Colonic mucosa (tissue), 4 donors: ENCODE data around the gene CXCL11. TPM values are rescaled to one million over a fixed set of nuclear protein-coding genes. Genes with fewer than 3 reads are reported as not detected.

Source experiments
- DNase-seq: peaks from one replicate; pipeline ENCODE4 v3.0.0-alpha.2; 2020
- H3K27ac ChIP-seq: fragments of 200-600 bp; one replicate; pipeline ENCODE4 v1.8.0; 2021
- H3K27me3 ChIP-seq: fragments of 200-600 bp; one replicate; pipeline ENCODE4 v1.8.0; 2021
- H3K36me3 ChIP-seq: fragments of 200-600 bp; one replicate; pipeline ENCODE4 v1.8.0; 2021
- H3K4me1 ChIP-seq: fragments of 200-600 bp; one replicate; pipeline ENCODE4 v1.8.0; 2021; ENCODE audit warnings: mild to moderate bottlenecking
- H3K4me3 ChIP-seq: fragments of 200-600 bp; one replicate; pipeline ENCODE4 v1.8.0; 2021
- H3K9ac ChIP-seq, 2 donors: one replicate each; pipeline ENCODE4 v1.7.0; 2013; ENCODE audit warnings: control low read depth in 2 of 2, low read depth in 2 of 2, low read length in 2 of 2
- H3K9me3 ChIP-seq: fragments of 200-600 bp; one replicate; pipeline ENCODE4 v1.8.0; 2021
- CTCF ChIP-seq: fragments of 200-600 bp; IDR thresholded peaks from one replicate; pipeline ENCODE4 v1.8.0; 2022; ENCODE audit warnings: antibody characterized with exemption, mild to moderate bottlenecking
- intact Hi-C: fragments of 100-400 bp; cut with DNase I; formaldehyde crosslinking; loops from one replicate; pipeline ENCODE4 v1.14.1; 2022
- total RNA-seq, 2 donors: library from RNA; stranded (reverse); fragmentation: NEBNext Ultra II Directional in 1 of 2; extraction: Animal tissue kit (Norgen Biotek cat#: 25700) in 1 of 2; gene quantifications; one replicate each; pipeline ENCODE4 v1.2.1, GENCODE V29; 2021
- donor health status: healthy.
- donor health status: DM: no; HTN: no; CAD: no.
- donor health status: DM: no; HTN: no; CAD: no.

CXCL11 gene
- total RNA-seq, 2 donors from 2014 or later, result not detected

- Histone ChIP-seq H3K9ac (peak overlapping the region in 1 of 2 donors; percentile 56), H3K9me3 (no peaks in the 10 kb centered on the region), H3K27ac (peak overlapping the region; percentile 51), H3K4me1 (no peaks in the 10 kb centered on the region), H3K27me3 (no peaks in the 10 kb centered on the region), H3K4me3 (no peak overlapping the region), H3K36me3 (no peaks in the 10 kb centered on the region)
- DNase-seq, result no peak
- intact Hi-C loops, result no loop called here
- TF ChIP-seq CTCF, result no peak
Measured at GRCh38 chr4:76012388-76012801, 23.5 kb downstream of the CXCL11 start.

- Histone ChIP-seq H3K4me1 (no peaks in the 10 kb centered on the region), H3K27me3 (no peaks in the 10 kb centered on the region), H3K27ac (peak overlapping the region; percentile 51), H3K9ac (peak overlapping the region in 1 of 2 donors; percentile 56), H3K9me3 (no peaks in the 10 kb centered on the region), H3K4me3 (no peak overlapping the region), H3K36me3 (no peaks in the 10 kb centered on the region)
- intact Hi-C loops, result no loop called here
- DNase-seq, result no peak
- no peak for TF ChIP-seq CTCF
Measured at GRCh38 chr4:76011700-76012387, 24.0 kb downstream of the CXCL11 start.

- H3K4me3 ChIP-seq, result no peak overlapping the region
Measured at GRCh38 chr4:76011018-76011670, 24.7 kb downstream of the CXCL11 start.

GRCh38 chr4:76010576-76010975, 25.3 kb downstream of the CXCL11 start:
- DNase-seq, result no peak
- intact Hi-C loops, result no loop called here
- TF ChIP-seq CTCF, result no peak

More at GRCh38 chr4:76011018-76011670, 24.7 kb downstream of the CXCL11 start:
- H3K4me1 ChIP-seq, result no peaks in the 10 kb centered on the region
- no peak for DNase-seq
- H3K27ac ChIP-seq, result peak overlapping the region; percentile 51
- no peak for TF ChIP-seq CTCF
- H3K27me3 ChIP-seq, result no peaks in the 10 kb centered on the region
- H3K9ac ChIP-seq, result peak overlapping the region in 1 of 2 donors; percentile 56
- intact Hi-C loops, result no loop called here
- no peaks in the 10 kb centered on the region for H3K9me3 ChIP-seq
- H3K36me3 ChIP-seq, result no peaks in the 10 kb centered on the region

GRCh38 chr4:76009311-76009710, 26.6 kb downstream of the CXCL11 start:
- no peak overlapping the region for H3K9ac ChIP-seq
- H3K4me1 ChIP-seq, result no peaks in the 10 kb centered on the region
- no peaks in the 10 kb centered on the region for H3K36me3 ChIP-seq
- no peak overlapping the region for H3K27ac ChIP-seq
- H3K4me3 ChIP-seq, result no peak overlapping the region
- no peak for DNase-seq
- no peaks in the 10 kb centered on the region for H3K9me3 ChIP-seq
- H3K27me3 ChIP-seq, result no peaks in the 10 kb centered on the region
- no peak for TF ChIP-seq CTCF
- intact Hi-C loops, result no loop called here

More at GRCh38 chr4:76010576-76010975, 25.3 kb downstream of the CXCL11 start:
- H3K9ac ChIP-seq, result no peak overlapping the region
- no peak overlapping the region for H3K4me3 ChIP-seq
- no peaks in the 10 kb centered on the region for H3K27me3 ChIP-seq
- no peaks in the 10 kb centered on the region for H3K4me1 ChIP-seq
- no peak overlapping the region for H3K27ac ChIP-seq
- H3K36me3 ChIP-seq, result no peaks in the 10 kb centered on the region
- H3K9me3 ChIP-seq, result no peaks in the 10 kb centered on the region
